SK-N-SH (cell line): ENCODE results near the gene CPM. TPM values are rescaled to one million over a fixed set of nuclear protein-coding genes. Genes with fewer than 3 reads are reported as not detected.

ENCODE experiments used
- CTCF ChIA-PET: fragments of 300-600, 350-600 bp; formaldehyde crosslinking; extraction: SDS; loops from one replicate; lab custom pipeline; 2021; lab: Yijun Ruan, JAX
- POLR2A ChIA-PET: fragments of 350-600 bp; sonication (Branson Sonifier 250); formaldehyde crosslinking; extraction: SDS; loops from one replicate; lab custom pipeline; 2020; ENCODE audit warnings: antibody characterized with exemption, inconsistent platforms; lab: Yijun Ruan, JAX
- DNase-seq: peaks from one replicate; pipeline ENCODE4 v3.0.0; 2012
- H2AFZ ChIP-seq: fragments of 200-600 bp; sonication (generic); 2 replicates; pipeline ENCODE4 v1.8.1; 2016; ENCODE audit warnings: antibody characterized with exemption, mild to moderate bottlenecking, low read depth
- H3F3A ChIP-seq: fragments of 200-600 bp; sonication (generic); replicated peaks from 2 replicates; pipeline ENCODE3; 2016; ENCODE audit warnings: antibody characterized with exemption, mild to moderate bottlenecking; ENCODE audit not compliant: insufficient read depth
- H3K27ac ChIP-seq, 2 experiments: fragments of 200-500 bp in 1 of 2; fragments of 200-600 bp in 1 of 2; sonication (Bioruptor generic) in 1 of 2; sonication (generic), shearing (Covaris generic) in 1 of 2; 2 replicates each; pipeline versions ENCODE4 v1.5.1 to v1.6.1; 2014 to 2016; ENCODE audit warnings: low read depth in 2 of 2, inconsistent platforms in 1 of 2, low read length in 1 of 2, mild to moderate bottlenecking in 1 of 2, mixed read lengths in 1 of 2
- H3K27me3 ChIP-seq: fragments of 200-600 bp; sonication (generic), shearing (Covaris generic); 2 replicates; pipeline ENCODE4 v1.6.1; 2016; ENCODE audit warnings: mixed run types; ENCODE audit not compliant: insufficient read depth
- H3K36me3 ChIP-seq, 2 experiments: fragments of 200-500 bp in 1 of 2; fragments of 200-600 bp in 1 of 2; sonication (Bioruptor generic) in 1 of 2; sonication (generic) in 1 of 2; replicated peaks in 1 of 2; 2 replicates each; pipeline versions ENCODE3 to v1.5.1; 2014 to 2016; ENCODE audit warnings: low read length in 1 of 2, mild to moderate bottlenecking in 1 of 2; ENCODE audit not compliant: insufficient read depth in 2 of 2, control insufficient read depth in 1 of 2
- H3K4me1 ChIP-seq, 2 experiments: fragments of 200-500 bp in 1 of 2; fragments of 200-600 bp in 1 of 2; sonication (Bioruptor generic) in 1 of 2; sonication (generic), shearing (Covaris generic) in 1 of 2; 2 replicates each; pipeline versions ENCODE4 v1.5.1 to v1.6.1; 2014 to 2016; ENCODE audit warnings: low read depth in 1 of 2, low read length in 1 of 2, mixed run types in 1 of 2; ENCODE audit not compliant: insufficient read depth in 2 of 2, control insufficient read depth in 1 of 2
- H3K4me2 ChIP-seq: fragments of 200-600 bp; sonication (generic), shearing (Covaris generic); 2 replicates; pipeline ENCODE4 v1.6.1; 2017; ENCODE audit warnings: mixed run types
- H3K4me3 ChIP-seq, 2 experiments: fragments of 200-500 bp in 1 of 2; fragments of 200-600 bp in 1 of 2; sonication (Bioruptor generic) in 1 of 2; sonication (generic), shearing (Covaris generic) in 1 of 2; 2 replicates each; pipeline versions ENCODE4 v1.5.1 to v1.8.1; 2014 to 2016; ENCODE audit warnings: low read depth in 2 of 2, inconsistent platforms in 1 of 2, low read length in 1 of 2, mild to moderate bottlenecking in 1 of 2, mixed read lengths in 1 of 2, moderate library complexity in 1 of 2
- H3K79me2 ChIP-seq: fragments of 200-600 bp; sonication (generic); 2 replicates; pipeline ENCODE4 v1.8.1; 2017; ENCODE audit warnings: mild to moderate bottlenecking; ENCODE audit not compliant: insufficient read depth
- H3K9ac ChIP-seq: fragments of 200-600 bp; sonication (generic); 2 replicates; pipeline ENCODE4 v1.6.1; 2017; ENCODE audit warnings: mixed run types
- H3K9me2 ChIP-seq: fragments of 200-600 bp; sonication (generic); 2 replicates; pipeline ENCODE4 v1.6.1; 2017; ENCODE audit warnings: mixed run types
- H3K9me3 ChIP-seq: fragments of 200-600 bp; sonication (generic); 2 replicates; pipeline ENCODE4 v1.6.1; 2017; ENCODE audit warnings: mixed run types, mild to moderate bottlenecking, moderate library complexity
- H4K20me1 ChIP-seq: fragments of 200-600 bp; sonication (generic); 2 replicates; pipeline ENCODE4 v1.6.1; 2017; ENCODE audit warnings: mild to moderate bottlenecking, mixed run types; ENCODE audit not compliant: insufficient read depth
- GABPA ChIP-seq: IDR thresholded peaks from 2 replicates; pipeline ENCODE4 v1.4.0; 2012; ENCODE audit warnings: low read depth, mild to moderate bottlenecking
- MEF2A ChIP-seq: IDR thresholded peaks from 2 replicates; pipeline ENCODE4 v1.4.0; 2012; ENCODE audit warnings: low read depth, borderline replicate concordance
- MXI1 ChIP-seq: IDR thresholded peaks from 2 replicates; pipeline ENCODE4 v1.6.1; 2012; ENCODE audit warnings: mild to moderate bottlenecking, low read depth, low read length, improper control_type of control experiment
- REST ChIP-seq: IDR thresholded peaks from 2 replicates; pipeline ENCODE4 v1.6.1; 2012; ENCODE audit warnings: mild to moderate bottlenecking, low read depth, low read length, moderate library complexity
- RFX5 ChIP-seq: IDR thresholded peaks from 2 replicates; pipeline ENCODE4 v1.6.1; 2012; ENCODE audit warnings: mild to moderate bottlenecking, improper control_type of control experiment, low read length
- RXRA ChIP-seq: IDR thresholded peaks from 2 replicates; pipeline ENCODE4 v1.4.0; 2012; ENCODE audit warnings: low read depth, mild to moderate bottlenecking, borderline replicate concordance
- TAF1 ChIP-seq: IDR thresholded peaks from 2 replicates; pipeline ENCODE4 v1.6.1; 2012; ENCODE audit warnings: low read depth, mild to moderate bottlenecking, low read length, moderate library complexity, borderline replicate concordance
- USF1 ChIP-seq: IDR thresholded peaks from 2 replicates; pipeline ENCODE4 v1.4.0; 2012; ENCODE audit warnings: low read depth, borderline replicate concordance
- YY1 ChIP-seq: IDR thresholded peaks from 2 replicates; pipeline ENCODE4 v1.4.0; 2012; ENCODE audit warnings: low read depth, mild to moderate bottlenecking
- WGBS: methylation state at CpG from one replicate; pipeline ENCODE4 v1.1.6; 2017; ENCODE audit warnings: low lambda C conversion rate; 5-methylcytosine and 5-hydroxymethylcytosine counted together
- polyA plus RNA-seq, 3 experiments: library from polyadenylated mRNA; depleted of rRNA; stranded (reverse); fragments of >200 nt; gene quantifications; 2 replicates each; pipeline ENCODE4 v1.2.3, GENCODE V29; 2012
- TF ChIP-seq, protein P1 (sequence below): IDR thresholded peaks from 2 replicates; pipeline ENCODE4 v1.4.0; 2012; ENCODE audit warnings: low read depth, borderline replicate concordance
- TF ChIP-seq, protein P2 (sequence below): fragments of 150-350 bp; IDR thresholded peaks from 2 replicates; pipeline ENCODE4 v1.6.1; 2017; ENCODE audit warnings: antibody characterized with exemption, low read length, low read depth, borderline replicate concordance

Gene CPM
- polyA plus RNA-seq, 1 of the 3 experiments (the other 2 are of a cell fraction): 10.8 TPM

- TF ChIP-seq TAF1 (no peak), REST (no peak), GABPA (no peak), MEF2A (peak; percentile 61; the same call in 1 of the 2 replicates), RFX5 (no peak), YY1 (no peak), MXI1 (no peak), RXRA (no peak)
- TF ChIP-seq, protein P1, sequence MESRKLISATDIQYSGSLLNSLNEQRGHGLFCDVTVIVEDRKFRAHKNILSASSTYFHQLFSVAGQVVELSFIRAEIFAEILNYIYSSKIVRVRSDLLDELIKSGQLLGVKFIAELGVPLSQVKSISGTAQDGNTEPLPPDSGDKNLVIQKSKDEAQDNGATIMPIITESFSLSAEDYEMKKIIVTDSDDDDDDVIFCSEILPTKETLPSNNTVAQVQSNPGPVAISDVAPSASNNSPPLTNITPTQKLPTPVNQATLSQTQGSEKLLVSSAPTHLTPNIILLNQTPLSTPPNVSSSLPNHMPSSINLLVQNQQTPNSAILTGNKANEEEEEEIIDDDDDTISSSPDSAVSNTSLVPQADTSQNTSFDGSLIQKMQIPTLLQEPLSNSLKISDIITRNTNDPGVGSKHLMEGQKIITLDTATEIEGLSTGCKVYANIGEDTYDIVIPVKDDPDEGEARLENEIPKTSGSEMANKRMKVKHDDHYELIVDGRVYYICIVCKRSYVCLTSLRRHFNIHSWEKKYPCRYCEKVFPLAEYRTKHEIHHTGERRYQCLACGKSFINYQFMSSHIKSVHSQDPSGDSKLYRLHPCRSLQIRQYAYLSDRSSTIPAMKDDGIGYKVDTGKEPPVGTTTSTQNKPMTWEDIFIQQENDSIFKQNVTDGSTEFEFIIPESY: 0 out of 2 replicates have a peak, but pooled peaks have one; percentile 10
- TF ChIP-seq, protein P2, sequence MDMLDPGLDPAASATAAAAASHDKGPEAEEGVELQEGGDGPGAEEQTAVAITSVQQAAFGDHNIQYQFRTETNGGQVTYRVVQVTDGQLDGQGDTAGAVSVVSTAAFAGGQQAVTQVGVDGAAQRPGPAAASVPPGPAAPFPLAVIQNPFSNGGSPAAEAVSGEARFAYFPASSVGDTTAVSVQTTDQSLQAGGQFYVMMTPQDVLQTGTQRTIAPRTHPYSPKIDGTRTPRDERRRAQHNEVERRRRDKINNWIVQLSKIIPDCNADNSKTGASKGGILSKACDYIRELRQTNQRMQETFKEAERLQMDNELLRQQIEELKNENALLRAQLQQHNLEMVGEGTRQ: no peak
- TF ChIP-seq, all 33 proteins: peak for 9
Observed at GRCh38 chr12:68915055-68915454, 17.9 kb downstream of the CPM start (continued).

GRCh38 chr12:68913682-68914081 is 19.3 kb downstream of the CPM start:
- no peaks in the 10 kb centered on the region for H3K9me2 ChIP-seq
- POLR2A ChIA-PET: no interaction called here
- H3K9me3 ChIP-seq: no peaks in the 10 kb centered on the region
- no peaks in the 10 kb centered on the region for H3K36me3 ChIP-seq
- CTCF ChIA-PET: no interaction called here
- no peak overlapping the region for H3K4me3 ChIP-seq
- DNase-seq: no peak
- H3K4me2 ChIP-seq: peak overlapping the region; percentile 42
- H3K9ac ChIP-seq: no peak overlapping the region
- H3F3A ChIP-seq: peaks cover 17% of the 10 kb centered on the region
- no peaks in the 10 kb centered on the region for H3K27me3 ChIP-seq
- no peaks in the 10 kb centered on the region for H3K79me2 ChIP-seq
- 73% methylated on average over 4 of the region's 4 CpGs for WGBS
- H3K4me1 ChIP-seq: no peaks in the 10 kb centered on the region
- H2AFZ ChIP-seq: no peak overlapping the region
- H3K27ac ChIP-seq: peak overlapping the region in 1 of 2 experiments; percentile 92; a peak in 1 of 4 replicates
- TF ChIP-seq, protein P2: no peak
- 0 out of 2 replicates have a peak, but pooled peaks have one; percentile 22 for TF ChIP-seq USF1
- no peaks in the 10 kb centered on the region for H4K20me1 ChIP-seq
